KG1 (cell line): ENCODE measurements around the gene USP3.

ENCODE experiments used
- DNase-seq: peaks from one replicate; lab custom pipeline; 2025; lab: John Stamatoyannopoulos, UW

USP3 gene

DNA sequence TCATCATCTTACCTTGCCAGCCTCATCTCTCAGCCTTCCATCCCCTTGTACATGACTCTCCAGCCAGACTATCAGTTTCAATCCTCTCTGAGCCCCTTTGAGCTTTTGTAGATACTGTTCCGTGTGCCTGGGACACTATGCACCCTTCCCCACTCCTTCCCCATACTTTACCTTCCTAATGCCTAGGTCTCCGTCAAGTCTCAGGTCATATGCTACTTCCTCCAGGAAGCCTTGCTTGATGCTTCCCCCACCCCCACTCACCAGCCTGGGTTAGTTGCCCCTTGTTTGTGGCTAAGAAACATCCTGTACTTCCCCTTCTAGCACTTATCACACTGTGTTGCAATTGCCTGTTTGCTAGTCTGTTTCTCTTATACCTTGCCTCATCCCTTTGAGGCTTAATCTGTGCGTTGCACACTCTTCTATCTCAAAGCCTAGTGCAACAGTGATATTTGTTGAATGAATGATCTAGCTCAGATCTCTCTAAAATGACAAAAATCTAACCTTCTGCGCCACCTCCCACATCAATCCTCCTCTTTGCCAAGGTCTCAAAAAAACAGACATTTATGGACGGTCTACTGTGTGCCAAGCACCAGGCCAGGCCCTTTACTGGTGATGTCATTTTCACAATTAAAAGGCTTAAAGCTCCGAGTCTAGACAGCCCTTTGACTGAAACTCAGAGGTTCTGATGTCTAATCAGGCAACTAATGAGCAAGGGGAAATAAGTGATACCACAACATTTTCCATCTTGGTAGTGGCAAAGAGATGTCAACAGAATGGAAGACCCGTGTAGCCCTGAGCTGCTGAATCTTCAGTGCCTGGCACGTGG lies 6.5 kb upstream of the USP3 start:
- DNase-seq, result peak; percentile 62

DNA sequence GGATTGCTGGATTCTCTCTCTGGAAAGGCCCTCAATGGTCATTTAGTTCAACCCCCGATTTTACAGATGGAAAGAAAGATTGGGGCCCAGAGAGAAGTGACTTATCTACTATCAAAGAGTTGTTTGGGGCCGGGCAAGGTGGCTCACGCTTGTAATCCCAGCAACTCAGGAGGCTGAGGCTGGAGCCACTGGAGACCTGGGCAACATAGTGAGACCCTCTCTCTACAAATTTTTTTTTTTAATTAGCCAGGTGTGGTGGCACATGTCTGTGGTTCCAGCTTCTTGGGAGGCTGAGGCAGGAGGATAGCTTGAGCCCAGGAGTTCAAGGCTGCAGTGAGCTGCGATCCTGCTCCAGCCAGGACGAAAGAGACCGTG lies 5.2 kb upstream of the USP3 start:
- DNase-seq, result no peak

DNA sequence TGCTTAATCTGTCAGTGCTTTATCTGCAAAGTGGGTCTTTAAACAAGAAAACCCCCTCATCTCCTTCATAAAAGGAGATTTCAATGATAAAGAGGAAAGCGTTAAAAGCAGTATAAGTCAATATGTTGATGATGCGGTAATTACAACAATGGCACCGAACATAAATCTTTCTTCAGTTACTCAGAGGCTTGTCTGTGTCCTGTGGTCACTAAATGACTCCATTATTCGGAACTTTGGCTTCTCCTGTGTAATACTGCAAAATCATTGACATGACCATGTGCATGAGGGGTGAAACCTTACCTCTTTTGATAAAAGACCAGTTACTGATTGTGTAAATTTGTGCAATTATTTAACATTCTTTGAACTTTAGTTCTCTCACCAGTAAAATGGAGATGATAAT lies 4.8 kb upstream of the USP3 start:
- DNase-seq, result no peak

DNA sequence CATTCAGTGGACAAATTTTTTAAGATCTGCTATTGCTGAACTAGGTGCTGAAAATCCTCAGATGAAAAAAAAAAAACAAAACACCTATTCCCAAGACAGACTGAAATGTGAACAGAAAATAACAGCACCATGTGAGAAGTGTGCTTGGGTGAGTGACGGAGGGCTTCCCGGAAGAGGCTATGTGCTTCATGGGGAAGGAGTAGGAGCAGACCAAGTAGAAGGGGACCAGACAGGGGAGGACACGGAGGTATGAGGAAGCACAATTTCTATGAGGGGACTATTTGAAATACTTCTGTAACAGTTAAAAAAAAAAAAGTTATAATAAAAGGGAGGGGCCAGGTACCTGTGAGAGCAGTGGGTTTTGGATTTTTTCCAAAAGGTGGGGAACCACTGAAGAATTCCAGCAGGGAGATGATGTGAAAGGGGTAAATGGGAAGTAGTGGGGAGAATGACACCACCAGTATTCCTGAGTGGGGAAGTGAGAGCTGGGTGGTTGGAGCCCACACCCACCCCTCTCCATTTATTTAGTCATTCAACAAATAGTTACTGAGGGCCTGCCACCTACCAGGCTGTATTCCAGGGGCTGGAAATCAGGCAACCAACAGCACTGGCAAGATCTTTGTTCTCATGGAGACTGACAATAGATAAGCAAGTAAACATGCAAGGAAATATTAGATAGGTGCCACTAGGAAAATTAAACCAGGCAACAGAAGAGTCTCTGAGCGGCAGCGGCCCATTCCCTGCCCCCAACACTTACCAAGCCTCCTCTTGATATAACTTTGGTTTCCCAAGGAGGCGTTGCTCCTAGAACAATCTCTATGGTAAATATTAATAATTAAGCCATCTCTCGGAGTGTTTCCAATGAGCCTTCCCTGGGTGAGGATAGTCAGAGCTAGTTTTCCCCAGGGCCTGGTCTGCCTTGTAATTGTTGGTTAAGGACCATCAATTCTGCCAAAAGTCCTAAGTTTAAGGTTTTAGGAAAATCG lies 3.8 kb upstream of the USP3 start:
- DNase-seq, result no peak

DNA sequence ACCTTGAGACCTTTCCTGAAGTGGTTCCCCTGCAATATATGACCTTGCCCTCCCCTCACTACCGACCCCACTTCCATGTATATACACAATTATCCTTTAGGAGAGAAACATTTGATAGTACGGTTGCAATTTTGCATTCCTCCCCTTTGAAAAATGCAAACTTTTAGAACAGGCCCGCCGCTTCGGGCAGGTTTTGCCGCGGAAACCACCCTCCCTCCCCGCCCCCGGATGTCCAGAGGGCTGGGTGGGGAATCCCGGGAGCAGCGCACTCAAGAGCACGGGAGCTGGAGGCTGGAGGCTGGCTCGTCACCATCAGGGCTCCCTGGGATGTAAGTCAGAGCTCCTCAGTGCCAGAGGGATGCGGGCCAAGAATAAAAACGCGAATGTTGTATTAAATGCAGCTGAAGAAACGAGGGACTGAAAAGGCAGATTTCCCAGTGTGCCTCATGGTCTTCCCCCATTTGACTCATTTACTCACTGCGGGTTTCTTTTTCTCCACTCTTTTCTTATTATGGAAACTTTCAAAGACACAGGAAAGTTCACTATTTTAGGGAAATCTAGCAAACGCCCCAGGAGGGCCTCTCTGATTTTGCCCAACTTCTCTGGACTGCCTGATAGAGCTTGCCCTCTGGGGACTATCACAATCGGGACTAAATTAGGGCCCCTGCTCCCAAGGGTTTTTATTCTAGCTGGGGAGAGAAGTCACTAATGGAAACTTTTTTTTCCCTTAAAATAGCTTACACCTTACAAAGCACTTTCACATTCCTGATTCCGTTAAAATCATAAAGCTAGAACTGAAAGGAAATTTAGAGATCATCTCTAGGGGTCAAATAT lies 2.9 kb upstream of the USP3 start:
- no peak for DNase-seq

DNA sequence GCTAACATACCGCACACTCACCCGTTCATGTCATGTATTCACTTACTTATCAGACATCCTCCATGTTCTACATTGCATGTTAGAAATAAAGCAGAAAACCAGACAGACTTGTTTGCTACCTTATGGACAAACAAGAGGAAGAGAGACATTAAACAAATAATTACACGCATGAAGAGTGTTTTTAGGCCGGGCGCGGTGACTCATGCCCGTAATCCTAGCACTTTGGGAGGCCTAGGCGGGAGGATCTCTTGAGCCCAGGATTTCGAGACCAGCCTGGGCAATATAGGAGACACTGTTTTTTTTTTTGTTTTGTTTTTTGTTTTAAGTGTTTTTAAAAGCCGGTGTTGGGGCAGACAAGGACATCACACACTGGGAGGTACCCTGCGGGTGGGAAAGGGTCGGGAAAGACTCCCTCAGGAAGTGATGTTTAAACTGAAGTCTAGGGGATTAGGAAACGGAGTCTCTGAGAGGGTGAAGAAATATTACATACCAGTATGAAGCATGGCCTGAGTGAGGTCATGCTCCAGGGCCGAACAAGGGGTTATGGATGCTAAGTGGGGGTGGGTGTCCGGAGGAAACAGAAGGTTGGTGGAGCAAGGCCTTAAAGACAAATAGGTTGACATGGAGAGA lies 2.1 kb upstream of the USP3 start:
- DNase-seq, result no peak

DNA sequence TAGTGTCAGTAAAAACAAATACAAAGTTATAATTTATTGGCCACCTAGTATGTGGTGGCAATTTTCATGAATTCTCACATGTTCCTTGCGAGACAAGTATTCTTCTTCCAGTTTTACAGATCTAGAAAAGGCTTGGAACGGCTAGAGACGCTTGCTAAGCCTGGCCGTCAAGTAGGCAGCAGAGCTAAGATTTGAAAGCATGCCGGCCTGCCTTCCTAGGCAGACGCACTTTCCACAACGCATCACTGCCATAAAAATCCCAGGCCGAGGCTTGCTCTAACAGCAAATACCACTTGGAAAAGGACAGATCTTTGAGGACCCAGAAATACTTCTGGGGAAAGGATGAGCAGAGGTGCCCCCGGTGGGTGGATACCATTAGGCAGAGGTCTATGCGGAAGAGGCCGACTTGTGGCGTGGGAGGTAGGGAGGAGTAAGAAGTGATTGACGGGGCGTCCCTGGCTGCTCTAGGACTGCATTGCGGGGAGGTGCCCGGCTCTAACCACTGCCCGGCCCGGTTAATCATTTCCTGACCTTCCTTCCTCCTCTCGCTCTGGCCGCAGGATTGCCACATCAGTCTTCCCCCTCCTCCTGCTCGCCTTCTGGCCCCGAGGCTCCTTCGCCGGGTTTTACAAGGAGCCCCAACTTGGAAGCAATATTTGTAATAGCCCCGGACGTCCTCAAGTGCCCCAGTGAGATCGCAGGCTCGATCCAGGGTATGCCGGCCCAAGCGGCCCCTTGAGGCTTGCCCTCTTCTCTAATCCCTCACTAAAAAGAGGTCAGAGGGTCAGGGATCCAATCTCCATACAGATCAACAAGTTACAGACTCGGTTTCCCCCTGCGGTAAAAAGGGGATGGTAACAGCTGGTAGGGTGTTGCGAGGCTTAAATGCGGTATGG lies 1.3 kb upstream of the USP3 start:
- DNase-seq, result peak; percentile 74

DNA sequence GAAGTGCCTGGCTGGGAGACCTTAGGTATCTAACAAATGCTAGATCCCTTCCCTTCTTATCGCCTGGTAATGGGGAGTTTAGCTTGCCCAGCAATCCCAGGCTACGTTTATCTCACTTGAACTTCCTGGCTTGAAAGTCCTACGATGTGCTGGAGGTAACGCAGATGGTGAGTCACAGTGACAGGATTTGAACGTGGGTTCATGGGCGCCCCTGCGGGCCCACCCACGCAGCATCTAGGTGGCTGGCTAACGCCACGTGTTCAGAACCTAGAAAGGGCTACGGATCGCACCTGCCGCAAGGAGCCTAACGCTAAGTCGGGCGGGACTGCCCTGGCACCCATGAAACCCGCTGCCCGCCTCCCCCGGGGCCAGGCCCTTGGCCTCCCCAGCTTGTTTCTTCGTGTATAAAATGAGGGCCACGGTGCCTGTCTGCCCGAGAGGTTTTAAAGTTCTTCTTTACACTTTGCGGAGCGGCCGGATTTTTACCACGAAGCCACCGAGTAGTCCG lies 600 bp upstream of the USP3 start:
- peak; percentile 41 for DNase-seq

DNA sequence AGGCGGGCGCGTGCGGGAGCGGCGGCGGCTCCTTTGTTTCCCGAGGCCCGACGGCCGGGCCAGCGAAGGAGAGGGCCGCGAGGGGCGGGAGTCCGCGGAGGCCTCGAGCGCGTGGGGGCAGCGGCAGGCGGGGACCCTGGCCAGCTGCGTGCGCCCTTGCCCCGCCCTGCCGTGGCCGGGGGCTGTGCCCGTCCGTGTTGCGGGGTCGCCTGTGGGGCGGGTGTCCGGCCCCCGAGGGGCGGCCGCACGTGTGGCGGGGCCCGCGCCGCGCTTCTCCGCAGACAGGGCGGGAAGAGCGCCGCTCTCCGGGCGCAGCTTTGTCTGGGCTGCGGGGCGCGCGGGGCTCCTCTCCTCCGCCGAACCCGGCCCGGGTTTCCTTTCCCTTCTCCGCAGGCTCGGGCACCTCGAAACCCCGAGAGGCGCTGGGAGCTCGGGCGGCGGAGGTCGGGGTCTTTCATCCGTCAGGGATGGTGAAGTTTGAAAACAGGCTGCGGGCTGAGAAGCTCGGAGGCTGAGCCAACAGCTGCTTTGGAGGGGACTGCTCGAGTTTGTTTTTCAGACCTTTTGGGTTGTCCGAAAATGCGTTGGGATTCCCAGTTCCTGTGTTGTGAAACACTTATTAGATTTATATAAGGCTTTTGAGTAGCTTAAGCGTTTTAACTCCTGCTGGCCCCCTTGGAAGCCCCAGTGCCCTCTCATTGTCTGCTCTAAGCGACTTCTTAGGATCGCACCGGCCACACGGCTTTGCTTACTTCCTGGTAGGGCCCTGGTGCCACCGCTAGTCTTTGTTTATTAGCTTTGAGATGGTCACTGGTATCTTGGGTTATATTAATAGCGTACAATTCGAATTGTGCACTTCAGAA lies 817 bp downstream of the USP3 start:
- peak; percentile 57 for DNase-seq

DNA sequence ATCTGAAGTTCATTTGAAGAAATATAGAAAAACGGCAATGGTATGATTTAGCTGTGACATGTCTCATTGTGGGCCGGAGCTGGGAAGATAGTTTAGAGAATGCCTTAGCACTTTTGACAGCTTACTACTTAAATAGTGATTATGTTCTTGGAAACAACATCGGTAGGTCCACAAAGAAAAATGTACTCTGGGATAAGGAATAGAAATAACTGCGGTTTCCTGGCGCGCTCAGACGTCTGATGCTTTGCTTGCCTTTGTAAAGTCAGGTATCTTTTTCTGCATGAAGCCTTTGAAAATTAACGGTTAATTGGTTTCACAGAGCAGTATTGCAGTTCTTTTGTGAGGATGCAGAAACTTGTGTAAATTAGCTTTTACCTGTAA lies 1.4 kb downstream of the USP3 start:
- no peak for DNase-seq

DNA sequence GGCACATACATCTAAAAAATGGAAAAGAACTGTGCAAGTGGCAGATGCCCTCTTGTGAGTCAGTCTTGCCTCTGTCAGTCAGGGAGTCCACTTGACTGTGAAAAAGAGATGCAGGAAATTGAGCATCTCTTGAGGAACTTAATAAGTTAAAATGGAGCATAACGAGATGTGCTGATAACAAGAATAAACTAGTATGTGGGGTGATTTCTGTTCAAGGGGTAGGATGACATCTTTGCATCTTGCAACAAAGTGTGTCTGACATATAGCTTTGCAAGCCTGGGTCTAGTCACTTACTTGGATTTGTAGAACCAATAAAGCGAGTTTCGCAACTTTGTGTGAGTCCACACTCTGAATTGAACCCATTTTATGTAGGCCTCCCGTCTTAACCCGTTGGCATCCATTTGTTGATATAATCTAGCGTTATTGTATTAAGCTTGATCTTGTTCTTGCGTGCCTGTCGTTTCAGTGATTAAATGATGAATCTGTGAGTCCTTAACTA lies 2.2 kb downstream of the USP3 start:
- DNase-seq, result no peak

DNA sequence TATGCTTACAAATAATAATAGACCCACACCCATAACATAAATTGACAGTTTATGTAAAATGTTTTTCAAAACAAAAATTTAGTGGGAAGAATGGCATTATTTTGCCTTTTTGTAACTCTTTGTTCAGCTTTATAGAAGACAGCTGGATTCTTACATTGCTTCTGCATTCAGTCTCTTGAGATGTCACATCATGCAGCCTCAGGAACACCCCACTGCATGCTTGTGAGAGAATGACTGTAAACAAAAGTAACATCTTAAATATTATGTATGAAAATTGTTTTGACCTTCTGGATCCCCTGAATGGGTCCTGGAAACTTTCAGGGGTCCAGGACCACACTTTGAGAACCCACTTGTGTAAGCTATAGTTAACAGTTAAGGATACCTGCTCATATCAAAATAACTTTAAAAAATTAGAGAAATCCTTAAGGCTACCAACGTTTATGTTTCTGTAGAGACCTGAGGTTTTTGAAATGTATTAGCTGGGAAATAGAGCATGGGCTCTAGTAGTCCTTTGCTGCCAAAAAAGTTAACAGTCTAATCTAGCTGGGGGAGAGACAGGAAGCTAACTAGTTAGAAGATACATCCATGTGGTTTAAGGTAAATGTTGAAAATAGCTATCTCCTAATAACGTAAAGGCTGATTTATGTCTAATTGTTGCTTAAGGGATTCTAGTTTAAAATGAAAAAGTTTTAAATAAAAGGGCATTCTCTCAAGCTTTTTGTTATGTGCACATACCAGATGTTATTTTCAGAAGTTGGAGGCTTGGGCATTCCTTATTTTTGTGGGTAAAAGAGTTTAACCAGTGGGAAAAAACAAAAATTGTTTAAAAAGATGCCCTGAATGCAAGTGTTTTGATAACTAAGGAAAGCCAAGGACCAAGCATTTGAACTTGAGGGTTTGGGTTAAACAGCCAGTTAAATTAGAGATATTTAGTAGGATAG lies 3.8 kb downstream of the USP3 start:
- DNase-seq, result no peak

DNA sequence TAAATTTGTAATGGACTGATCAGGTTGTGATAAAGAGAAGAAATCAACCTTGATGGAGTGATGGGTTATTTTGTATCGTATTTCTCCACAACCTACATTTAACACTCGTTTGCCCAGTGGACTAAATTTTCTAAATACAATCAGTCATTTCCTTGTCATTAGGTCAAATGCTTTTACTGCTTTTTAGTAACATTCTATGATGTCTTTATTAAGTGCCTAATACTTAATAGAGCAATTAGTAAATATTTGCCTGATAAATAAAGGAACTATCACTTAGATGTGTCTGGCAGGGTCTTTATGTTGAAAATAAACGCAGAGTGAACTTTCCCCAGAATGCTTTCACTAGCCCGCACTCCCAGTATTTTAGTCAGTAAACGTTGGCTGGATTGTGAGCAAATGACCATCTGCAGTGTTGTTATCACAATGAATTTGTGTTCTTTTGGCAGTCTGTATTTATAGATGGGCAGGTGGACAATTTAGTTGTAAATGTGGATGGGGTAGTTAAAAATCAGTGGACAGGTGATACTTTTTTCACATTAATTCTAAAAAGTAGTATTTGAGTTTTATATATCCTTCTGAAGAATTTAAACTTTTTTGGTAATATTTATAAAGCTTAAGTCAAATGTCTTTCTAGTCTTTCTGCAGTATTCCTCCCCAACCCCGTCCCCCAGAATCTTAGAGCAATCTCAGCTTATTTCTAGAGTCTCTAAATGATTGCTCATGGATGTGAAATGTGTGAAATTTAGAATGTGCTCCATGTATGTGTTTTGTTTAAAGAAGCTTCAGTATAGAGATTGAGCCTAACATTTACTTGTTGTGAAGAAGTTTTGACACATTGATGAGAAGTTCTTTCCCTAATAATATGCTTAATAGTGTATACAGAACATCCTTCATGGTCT lies 4.9 kb downstream of the USP3 start:
- DNase-seq, result no peak

DNA sequence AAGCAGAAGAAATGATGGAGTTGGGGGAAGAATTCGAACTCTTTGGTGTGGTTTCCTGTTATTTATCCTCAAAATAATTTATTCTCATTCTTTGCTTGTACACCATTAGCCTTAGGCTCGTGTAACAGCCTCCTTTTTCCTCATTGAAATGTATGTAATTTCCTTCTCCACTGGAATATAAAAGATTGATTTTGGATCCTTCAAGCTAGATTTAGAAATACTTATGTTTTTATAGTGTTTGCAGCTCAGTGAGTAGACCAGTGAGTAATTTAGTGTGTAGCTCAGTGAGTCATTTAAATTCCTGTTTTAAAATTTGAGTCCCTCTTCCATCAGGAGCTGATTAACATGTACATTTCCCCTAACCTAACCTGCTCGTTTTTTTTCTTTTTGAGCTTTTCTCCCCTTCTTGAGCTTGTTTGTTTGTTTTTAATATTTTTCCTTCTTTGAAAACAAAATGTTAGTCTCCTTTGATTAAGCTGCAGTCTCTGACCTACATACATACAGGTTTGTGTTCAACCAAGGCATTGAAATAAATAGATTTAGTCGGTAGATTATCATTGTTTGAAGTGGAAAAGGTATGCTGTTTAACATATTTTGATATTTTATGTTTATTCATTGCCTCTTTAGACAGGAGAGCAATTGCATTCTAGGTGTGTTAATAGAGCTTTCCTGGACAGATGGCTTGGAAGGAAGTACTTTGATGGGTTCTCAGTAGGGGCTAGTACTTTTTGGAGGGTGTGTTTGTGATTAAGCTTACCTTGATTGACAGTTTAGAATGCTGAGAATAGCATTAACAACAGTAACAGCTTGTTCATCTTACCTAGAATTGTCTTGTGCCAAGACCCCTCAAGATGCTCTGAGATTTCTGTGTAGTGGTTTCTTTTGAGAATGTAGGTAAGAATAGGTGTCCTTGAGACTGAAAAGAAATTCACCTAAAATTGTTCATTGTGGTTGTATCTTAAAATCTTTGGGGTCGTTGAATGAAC lies 5.9 kb downstream of the USP3 start:
- no peak for DNase-seq

DNA sequence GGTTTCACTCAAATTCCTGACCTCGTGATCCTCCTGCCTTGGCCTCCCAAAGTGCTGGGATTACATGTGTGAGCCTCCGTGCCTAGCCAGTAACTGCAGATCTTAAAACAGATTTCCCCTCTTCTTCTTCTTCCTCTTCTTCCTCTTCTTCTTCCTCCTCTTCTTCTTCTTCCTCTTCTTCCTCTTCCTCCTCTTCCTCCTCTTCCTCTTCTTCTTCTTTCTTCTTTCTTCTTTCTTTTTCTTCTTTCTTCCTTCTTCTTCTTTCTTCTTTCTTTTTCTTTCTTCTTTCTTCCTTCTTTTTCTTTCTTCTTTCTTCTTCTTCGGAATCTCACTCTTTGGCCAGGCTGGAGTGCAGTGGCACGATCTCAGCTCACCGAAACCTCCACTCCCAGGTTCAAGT lies 7.8 kb downstream of the USP3 start:
- DNase-seq, result no peak

DNA sequence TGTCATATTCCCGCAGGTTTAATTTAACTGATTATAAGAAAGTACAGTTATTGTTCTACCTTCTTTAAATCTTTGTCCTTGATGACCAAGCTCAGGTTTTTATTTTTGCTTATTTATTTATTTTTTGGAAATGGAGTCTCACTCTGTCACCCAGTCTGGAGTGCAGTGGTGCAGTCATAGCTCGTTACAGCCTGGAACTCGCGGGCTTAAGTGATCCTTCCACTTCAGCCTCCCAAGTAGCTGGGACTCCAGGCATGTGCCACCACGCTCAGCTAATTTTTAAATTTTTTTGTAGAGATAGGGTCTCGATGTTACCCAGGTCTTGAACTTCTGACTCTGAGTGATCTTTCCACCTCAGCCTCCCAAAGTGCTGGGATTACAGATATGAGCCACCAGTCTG lies 8.9 kb downstream of the USP3 start:
- no peak for DNase-seq
